ENCODE results near the gene ATP6V0A4.

The ATP6V0A4 gene

DNA sequence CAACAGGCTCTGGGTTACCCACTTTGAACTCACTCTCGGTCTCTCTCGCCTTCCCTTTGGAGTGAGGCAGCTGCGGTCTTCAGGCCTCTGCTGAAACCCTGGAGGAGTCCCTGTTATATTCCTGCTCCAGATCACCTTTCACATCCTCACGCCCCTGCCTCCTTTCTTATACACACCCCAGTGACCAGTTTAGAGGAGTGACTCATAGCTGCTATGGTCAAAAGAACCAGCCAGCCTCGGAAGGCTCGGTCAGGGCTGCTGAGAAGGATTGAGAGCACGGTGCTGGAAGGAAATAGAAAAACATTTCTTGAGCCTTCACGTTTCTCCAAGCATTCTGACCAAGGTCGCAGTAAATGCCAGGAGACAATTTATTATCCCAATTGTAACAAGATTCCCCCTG, 68.6 kb downstream of the ATP6V0A4 start:
- TF ChIP-seq, protein P1, sequence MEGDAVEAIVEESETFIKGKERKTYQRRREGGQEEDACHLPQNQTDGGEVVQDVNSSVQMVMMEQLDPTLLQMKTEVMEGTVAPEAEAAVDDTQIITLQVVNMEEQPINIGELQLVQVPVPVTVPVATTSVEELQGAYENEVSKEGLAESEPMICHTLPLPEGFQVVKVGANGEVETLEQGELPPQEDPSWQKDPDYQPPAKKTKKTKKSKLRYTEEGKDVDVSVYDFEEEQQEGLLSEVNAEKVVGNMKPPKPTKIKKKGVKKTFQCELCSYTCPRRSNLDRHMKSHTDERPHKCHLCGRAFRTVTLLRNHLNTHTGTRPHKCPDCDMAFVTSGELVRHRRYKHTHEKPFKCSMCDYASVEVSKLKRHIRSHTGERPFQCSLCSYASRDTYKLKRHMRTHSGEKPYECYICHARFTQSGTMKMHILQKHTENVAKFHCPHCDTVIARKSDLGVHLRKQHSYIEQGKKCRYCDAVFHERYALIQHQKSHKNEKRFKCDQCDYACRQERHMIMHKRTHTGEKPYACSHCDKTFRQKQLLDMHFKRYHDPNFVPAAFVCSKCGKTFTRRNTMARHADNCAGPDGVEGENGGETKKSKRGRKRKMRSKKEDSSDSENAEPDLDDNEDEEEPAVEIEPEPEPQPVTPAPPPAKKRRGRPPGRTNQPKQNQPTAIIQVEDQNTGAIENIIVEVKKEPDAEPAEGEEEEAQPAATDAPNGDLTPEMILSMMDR (IDR thresholded peaks at IDR 0.05; ENCODE audit: insufficient read depth, low read depth, low read length, missing control alignments), result no peak
- H3K4me3 ChIP-seq (ENCODE audit: low read depth, low read length), result no peak overlapping the region
- DNase-seq (ENCODE audit: low read depth), result no peak

DNA sequence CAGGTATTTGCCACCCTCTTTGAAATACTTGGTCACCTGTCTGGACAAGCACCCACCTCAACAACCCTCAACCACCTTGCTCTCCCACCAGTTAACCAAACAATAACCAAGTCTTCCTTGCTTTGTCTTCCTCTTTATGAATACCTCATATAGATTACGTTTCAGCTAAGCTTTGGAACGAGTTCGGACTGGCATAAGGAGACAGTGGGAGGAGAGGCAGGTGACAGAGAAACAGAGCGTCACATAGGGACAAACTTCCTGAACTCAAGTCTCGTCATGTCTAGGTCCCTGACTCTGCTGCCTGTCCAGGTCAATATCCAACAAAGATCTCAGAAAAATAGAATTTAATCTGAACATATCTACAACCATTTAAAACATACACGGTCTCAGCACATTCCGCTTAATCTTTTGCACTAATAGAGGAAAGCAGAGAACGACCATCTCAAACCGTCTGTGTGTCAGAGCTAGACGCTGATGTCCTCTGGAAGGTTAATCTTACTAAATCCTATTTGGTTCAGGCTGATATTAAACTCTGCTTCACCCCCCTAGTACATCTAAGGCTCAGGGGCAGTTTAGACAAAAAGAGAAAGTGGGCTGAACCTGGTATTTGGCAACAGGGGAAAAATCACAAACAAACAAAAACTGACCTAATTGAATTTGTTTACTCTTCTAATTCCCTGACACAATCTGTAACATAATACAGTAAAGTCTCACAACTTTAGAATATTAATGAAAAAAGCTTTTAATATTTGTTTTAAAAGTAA, 70.5 kb downstream of the ATP6V0A4 start:
- no peak for DNase-seq (ENCODE audit: low read depth)
- TF ChIP-seq, protein P1 (IDR thresholded peaks at IDR 0.05; ENCODE audit: insufficient read depth, low read depth, low read length, missing control alignments), result no peak
- H3K4me3 ChIP-seq (ENCODE audit: low read depth, low read length), result no peak overlapping the region

GRCh38 chr7:138726288-138726687, 71.7 kb downstream of the ATP6V0A4 start:
- TF ChIP-seq, protein P1 (IDR thresholded peaks at IDR 0.05; ENCODE audit: insufficient read depth, low read depth, low read length, missing control alignments), result peak; percentile 18
- H3K4me3 ChIP-seq (ENCODE audit: low read depth, low read length), result no peak overlapping the region
- DNase-seq (ENCODE audit: low read depth), result no peak

GRCh38 chr7:138720286-138720685, 77.7 kb downstream of the ATP6V0A4 start:
- no peak overlapping the region for H3K4me3 ChIP-seq (ENCODE audit: low read depth, low read length)
- TF ChIP-seq, protein P1 (IDR thresholded peaks at IDR 0.05; ENCODE audit: insufficient read depth, low read depth, low read length, missing control alignments), result no peak
- DNase-seq (ENCODE audit: low read depth), result no peak

GRCh38 chr7:138716889-138717288, 81.1 kb downstream of the ATP6V0A4 start:
- no peak for DNase-seq (ENCODE audit: low read depth)
- TF ChIP-seq, protein P1 (IDR thresholded peaks at IDR 0.05; ENCODE audit: insufficient read depth, low read depth, low read length, missing control alignments), result no peak

GRCh38 chr7:138713191-138713590, 84.8 kb downstream of the ATP6V0A4 start:
- TF ChIP-seq, protein P1 (IDR thresholded peaks at IDR 0.05; ENCODE audit: insufficient read depth, low read depth, low read length, missing control alignments), result no peak
- DNase-seq (ENCODE audit: low read depth), result peak; percentile 13
- H3K4me3 ChIP-seq (ENCODE audit: low read depth, low read length), result no peak overlapping the region

More at GRCh38 chr7:138716889-138717288, 81.1 kb downstream of the ATP6V0A4 start:
- H3K4me3 ChIP-seq (ENCODE audit: low read depth, low read length), result no peak overlapping the region

DNA sequence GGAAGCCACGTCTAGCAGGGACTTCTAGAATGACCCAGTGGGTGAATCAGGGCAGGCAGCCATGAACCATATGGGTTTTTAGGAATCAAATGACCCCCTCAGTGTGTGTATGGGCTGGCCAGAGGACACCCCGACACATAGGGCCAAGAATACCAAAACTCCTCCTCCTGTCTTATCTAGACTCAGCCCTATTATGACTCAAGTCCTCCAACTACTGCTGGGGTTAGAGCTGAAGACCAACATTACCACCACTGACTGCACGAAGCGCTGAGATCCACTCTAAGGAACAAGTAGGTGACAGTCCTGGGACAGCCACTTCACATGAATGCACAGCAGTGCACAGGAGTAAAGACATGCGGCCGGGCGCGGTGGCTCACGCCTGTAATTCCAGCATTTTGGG, 85.3 kb downstream of the ATP6V0A4 start:
- TF ChIP-seq, protein P1 (IDR thresholded peaks at IDR 0.05; ENCODE audit: insufficient read depth, low read depth, low read length, missing control alignments), result no peak
- no peak overlapping the region for H3K4me3 ChIP-seq (ENCODE audit: low read depth, low read length)
- DNase-seq (ENCODE audit: low read depth), result no peak

All from GM12865 (cell line).